Activated T-cell treated with anti-CD3 and anti-CD28 coated beads for 48 hours (primary cell): ENCODE measurements around the gene SVEP1.
"Not testable (repeated sequence)": the region's sequence is repeated elsewhere in the genome, so short reads cannot be mapped to it uniquely, and the experiment has no call there.

Experiments
- DNase-seq: peaks from one replicate; pipeline ENCODE4 v3.0.0-alpha.2; 2020; ENCODE audit warnings: low read depth

SVEP1 gene

DNA sequence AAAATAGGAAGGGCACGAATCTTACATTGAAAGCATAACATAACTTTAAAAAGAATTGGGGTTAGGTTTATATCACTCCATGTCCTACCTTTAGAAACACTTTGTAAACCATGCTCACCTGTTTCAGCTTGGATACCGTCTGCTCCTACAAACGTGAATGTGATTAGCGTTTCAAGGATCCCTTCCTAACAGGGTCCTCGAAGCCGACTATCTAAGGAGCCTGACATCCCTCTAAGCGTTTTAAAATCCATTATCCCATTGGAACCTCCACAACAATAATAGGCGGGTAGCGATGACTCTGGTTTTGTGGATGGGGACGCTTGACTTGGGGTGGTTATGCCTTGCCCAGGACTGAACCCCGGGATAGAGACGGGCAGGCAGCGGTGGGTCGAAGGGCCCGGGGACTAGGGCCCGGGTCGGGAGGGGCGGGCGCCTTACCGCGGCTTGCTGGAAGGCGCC lies 937 bp downstream of the SVEP1 start:
- DNase-seq, result no peak

DNA sequence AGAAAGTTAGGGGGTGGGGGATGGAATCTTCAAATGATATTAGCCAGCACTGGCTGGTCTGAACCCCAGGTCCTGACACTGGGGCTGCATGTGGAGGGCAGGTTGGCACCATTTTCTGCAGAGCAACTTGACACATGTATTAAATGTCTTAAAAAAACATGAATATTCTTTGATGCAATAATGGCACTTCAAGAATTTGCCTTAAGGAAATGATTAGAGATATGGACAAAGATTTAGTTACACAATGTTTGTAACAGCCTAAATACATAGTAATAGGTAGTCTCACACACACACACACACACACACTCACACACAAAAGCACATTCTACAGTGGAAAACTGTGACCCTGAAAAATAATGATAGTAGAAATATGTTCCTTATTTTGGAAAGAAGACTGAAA lies 3.6 kb downstream of the SVEP1 start:
- DNase-seq, result no peak

DNA sequence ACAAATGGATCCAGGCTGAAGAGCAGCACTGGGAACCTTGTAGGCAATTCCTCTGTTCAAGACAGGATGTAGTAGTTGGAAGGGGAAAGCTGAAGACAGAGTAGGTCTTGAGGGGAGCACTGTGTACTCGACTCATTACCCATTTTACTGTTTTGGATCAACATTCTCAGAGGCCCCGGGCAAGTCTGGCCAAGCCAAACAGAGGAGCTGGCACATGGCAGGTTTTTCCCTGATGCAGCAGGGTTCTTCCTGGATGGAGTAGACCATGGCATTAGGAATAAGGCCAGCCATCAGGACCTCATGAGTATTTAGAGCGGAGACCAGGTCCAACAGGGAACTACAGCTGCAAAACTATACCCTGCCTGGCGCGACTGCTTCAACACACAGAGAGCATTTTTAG lies 4.4 kb downstream of the SVEP1 start:
- DNase-seq, result no peak

DNA sequence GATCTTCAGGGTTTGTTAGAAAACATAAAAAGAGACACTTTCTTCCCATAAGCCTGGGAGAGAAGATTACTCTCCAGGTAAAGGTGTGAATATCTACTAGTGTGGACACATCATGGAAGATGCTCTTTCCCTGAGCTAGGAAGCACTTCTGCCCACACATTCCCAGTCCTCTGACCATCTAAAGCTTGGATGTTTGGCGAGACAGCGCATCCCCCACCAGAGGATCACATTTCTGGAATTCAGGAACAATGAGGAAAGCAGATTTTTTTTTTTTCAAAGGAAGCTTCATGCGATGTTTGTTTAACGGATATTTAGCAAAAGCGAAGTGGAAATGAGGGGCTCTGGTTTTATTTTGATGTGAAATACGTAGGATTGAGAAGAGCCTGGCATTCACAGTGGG lies 6.2 kb downstream of the SVEP1 start:
- no peak for DNase-seq

DNA sequence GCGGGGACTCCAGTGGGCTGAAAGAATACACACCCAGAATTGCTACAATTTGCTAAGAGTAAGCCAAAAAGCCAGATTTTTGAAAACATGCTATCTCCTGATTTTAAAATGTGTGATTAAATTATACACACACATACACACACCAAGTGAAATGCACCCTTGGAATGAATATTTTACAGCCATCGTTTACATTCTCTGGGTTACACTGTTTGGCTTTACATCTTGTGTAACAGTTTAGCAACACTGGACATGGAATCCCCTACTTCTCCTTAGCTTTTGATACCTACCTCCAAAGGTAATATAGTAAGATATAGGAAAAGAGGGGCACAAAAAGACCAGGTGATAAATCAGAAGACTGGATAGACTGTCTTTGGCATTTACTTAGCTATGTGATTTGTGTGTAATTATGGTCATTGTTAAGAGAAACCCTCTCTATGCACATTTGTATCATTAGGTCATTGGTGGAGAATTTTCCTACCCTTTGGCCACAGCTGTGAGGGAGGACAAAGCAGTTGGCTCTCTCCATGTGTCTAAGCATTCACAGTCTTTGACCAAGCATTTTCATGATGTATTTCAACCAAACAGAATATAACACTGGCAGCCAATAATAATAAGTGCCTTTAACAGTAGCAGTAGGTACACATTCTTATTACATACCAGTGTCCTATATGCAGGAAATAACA lies 7.6 kb downstream of the SVEP1 start:
- DNase-seq, result no peak

DNA sequence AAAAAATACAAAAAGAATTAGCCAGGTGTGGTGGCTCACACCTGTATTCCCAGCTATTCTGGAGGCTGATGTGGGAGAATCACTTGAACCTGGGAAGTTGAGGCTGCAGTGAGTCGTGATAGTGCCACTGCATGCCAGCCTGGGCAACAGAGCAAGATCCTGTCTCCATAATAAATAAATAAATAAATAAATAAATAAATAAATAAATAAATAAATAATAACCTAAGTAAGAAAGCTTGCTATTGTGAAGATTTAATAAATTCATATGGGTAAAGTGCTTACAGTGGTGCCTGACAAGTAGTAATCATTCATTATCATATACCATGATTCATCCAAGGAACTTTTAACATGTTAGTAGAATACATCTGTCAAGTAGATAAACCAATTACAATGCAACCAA lies 13.4 kb downstream of the SVEP1 start:
- DNase-seq, result no peak

DNA sequence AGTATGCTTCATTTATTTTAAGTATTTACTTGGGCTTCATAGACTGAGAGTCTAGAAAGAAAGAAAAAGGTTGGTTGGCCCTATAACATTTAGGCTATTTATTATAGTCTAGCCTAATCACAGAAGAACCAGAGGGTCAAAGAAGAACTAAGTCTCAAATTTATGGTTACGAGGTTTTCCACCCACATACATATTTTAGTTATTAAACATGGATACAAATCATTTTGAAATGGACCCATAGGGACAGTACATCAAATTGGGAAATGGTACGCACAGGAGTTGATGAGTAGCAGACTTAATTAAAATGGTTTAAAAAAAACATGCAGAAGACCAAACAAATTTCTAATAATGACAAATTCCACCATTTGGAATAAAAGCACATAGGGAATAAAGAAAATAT lies 17.7 kb downstream of the SVEP1 start:
- no peak for DNase-seq

DNA sequence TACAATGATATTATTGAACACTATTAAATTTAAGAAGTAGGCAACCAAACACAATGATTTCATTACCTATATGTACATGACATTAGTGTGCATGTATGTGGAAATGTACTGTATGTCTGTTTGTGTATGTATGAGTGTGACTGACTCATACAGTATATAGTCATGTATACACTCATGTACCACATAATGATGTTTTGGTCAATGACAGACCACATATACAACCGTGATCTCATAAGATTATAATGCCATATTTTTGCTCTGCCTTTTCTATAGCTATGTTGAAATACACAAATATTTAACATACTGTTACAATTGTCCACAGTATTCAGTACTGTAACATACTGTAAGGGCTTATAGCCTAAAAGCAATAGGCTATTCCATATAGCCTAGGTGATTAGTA lies 19.7 kb downstream of the SVEP1 start:
- no peak for DNase-seq

DNA sequence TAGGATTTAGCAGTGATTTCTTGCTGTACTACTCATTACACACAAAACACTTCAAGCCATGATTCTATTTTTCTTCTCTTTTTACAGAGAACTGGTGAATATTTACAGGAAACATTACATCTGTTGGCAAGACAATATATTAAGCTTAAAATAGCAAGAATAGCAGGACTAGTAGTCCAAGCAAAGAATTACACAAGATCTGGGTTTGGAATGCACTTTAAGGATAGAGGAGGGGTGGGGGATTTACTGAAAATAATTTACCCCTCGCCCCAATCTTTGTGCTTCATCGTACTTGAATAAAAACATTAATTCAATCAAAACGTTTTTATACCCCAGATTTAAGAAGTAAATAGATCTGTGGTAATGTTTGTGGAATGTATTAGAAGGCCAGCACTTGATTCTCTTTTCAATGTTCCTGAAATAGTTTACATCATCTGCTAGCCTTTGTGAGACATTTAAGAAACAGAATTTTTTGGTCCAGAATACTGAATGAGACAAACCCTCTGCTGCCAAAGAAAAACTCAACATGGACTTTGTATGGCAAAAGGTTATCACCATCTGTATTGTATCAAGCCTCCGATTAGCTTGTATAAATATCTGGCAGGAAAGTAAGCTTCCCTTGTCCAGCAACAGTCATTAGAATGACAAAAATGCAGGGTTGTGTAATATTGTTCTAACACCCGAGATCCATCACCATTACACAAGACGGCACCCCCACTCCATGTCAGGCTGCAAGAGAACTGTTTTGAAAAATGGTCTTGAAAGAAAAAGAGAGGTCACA lies 23.8 kb downstream of the SVEP1 start:
- no peak for DNase-seq

DNA sequence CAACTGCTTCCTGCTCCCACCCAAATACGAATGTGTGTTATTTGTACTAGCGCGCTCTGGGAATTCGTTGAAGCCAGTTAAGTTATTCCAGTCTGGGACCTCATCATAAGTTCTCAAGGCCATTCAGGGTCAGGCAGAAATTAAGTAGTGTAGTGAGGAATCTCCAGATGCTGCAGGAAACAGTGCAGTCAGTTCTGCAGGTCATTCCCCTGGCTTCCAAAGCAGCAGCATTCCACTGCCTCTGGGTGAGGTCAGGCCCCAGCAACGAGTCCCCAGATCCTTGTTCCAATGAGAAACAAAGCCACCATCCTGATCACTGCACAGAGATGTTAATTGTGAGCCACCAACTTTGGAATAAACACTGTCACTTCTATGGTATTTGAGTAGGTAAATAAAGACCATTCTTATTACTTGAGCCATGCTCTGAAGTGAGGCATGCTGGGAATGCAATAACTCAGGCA lies 33.1 kb downstream of the SVEP1 start:
- no peak for DNase-seq

DNA sequence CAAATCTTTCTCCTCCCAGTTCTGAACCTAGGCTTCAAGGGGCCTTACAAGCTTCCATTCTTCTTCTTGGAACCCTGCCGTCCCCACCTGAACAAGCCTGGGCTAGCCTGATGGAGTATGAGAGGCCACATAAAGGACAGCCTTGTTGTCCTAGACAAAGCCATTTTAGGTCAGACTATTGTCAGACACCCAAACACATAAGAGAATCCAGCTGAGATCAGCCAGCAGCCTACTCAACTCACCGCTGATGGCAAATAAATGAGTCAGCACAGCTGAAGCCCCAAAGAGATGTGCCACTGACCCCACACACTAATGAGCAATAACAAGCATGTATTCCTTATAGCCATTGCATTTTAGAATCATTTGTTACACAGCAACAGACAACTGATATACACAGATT lies 33.8 kb downstream of the SVEP1 start:
- DNase-seq, result no peak

DNA sequence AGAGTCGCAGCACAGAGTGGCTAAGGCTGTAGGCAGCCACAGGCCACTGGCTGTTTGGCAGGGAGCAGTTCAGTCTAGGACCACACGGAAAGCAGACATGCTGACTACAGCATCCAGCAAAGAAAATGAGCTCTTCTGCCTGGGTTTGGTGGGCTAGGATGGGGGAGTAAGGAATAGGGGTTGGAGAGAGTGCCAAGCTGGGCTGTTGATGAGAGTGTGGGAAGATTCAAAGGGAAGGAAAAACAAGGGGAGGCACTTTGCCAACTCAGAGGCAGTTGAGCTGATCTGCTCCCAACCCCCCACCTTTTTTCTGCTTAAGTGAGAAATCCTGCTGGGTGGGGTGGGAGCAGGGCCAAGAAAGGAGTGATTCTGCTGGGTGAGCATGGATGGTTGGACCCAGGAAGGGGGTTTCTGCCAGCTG lies 35.9 kb downstream of the SVEP1 start:
- no peak for DNase-seq

DNA sequence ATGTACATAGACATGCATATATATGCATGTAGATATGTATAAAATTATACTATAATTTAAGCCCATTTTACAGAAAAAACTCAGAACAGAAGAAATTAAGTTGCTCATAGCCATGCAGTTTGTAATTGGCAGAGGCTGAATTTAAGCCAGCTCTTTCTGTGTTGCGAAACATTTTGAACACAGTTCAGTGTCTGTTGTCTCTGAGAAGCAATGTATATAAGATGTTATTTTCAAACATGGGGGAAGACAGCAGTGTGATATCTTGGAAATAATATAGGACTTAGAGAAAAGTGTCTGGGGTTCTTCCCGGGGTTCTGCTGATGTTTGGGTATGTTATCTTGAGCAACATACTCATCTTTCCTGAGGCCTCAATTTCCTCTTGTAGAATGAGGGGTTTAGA lies 37.6 kb downstream of the SVEP1 start:
- DNase-seq, result no peak

DNA sequence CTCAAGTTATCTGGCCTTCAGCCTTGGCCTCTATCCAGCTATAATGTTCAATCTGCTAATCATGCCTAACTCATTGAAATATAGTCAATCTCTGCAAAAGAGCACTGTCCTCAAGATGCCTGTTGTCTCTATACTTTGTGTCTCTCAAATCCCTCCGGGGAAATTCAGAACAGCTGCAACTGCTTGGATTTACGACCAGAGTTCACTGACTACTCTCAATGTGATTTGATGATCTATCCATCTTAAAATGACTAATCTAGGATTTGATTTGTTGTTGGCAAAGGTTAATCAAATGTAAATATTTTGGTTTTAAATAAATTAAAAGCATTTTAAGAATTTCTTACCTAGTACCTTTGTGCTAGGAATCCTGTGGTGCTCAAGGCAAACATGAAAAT lies 40.9 kb downstream of the SVEP1 start:
- DNase-seq, result no peak

DNA sequence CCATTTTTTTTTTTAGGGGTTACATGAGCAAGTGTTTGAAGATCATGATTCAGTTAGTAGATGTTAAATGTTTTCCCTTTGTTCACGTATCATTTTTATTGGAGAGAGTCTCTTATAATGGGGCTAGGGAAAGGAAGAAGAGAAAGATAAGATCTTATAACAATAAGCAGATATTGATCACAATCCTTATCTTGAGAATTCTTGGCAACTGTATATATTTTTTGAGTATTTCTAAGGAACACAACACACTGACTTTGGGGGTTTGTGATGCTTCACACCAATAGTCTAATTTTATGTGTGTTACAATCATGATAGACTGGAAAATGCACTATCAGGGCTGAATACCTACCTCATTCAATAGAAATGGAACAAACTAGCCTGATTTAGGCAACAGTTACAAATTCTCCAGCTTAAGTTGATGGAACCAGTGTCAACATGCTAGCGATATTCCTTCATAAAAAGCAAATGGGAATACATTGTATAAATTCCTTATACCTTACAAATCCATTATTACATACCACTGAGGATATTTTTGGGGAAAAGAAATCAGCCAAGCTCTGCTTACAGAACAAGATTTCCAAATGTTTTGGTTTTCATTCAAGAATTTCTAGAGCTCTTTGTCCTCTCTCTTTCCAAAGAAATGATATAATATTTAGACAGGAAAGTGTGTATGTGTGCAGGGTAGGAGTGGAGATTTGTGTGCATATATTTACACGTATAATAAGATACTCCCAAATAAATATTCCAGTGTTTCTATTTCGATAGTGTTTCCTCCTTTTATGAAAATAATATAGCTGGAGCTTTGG lies 41.5 kb downstream of the SVEP1 start:
- no peak for DNase-seq

DNA sequence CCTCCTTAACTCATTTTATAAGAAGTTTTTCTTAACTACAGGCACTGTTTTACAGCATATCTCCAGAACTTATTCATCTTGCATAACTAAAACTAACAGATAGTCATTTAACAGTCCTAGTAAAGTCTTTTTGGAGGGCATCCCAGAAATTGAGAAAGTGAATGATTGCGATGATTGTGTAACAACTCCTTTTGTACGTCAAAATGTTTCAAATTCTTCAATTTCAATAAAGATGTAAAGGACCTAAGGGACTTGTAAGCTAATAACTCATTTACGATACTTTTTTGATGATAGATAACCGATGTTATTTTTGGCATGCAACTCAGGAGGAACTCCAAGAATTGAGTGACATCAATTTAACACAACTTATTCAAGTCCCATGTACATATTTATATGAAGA lies 42.7 kb downstream of the SVEP1 start:
- DNase-seq, result no peak

DNA sequence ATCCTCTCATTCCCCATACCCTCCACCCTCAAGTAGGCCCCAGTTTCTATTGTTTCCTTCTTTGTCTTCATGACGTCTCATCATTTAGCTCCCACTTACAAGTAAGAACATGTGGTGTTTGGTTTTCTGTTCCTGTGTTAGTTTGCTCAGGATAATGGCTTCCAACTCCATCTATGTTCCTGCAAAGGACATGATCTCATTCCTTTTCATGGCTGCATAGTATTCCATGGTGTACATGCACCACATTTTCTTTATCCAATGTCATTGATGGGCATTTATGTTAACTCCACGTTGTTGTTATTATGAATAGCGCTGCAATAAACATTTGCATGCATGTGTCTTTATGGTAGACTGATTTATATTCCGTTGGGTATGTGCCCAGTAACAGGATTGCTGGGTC lies 45.4 kb downstream of the SVEP1 start:
- DNase-seq, result not testable (repeated sequence)

DNA sequence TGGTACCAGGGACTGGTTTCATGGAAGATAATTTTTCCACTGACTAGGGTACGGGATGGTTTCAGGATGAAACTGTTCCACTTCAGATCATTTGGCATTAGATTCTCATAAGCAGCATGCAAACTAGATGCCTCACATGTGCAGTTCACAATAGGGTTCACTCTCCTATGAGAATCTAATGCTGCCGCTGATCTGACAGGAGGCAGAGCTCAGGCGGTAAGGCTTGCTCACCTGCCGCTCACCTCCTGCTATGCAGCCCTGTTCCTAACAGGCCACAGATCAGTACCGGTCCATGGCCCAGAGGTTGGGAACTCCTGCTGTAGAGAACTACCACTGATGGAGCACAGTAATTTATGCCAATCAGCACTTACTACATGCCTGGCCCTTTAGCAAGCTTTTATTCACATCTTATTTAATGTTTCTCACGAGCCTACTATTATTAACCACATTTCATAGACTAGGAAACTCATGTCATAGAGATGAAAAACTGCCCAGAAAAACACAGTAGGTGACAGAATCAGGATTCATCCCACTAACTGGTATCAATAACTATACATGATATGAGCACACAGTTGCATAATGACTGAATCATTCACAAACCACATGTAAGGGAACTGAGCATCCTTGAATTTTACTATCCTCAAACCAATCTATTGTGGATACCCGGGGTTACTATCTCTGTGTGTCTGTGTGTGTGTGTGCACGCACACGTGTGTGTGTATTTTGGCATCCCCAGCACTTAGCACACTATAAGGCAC lies 46.5 kb downstream of the SVEP1 start:
- no peak for DNase-seq

DNA sequence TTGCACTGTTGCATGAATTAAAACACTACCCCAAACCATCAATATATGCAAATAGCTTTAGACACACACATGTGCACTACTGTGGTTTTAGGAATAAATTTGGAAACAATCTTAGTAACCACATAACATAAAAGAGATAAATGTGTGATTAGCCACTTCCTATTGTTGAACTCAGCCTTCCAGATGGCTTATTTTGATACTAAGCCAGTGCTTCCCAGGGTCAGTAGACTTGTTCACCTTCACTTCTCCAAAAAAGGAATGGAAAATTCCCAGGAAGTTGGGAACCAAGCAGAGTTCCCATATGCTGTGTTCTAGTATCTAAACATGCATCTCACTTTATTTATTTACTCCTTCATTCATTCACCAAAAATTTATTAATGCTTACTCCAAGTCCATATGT lies 47.8 kb downstream of the SVEP1 start:
- DNase-seq, result no peak

DNA sequence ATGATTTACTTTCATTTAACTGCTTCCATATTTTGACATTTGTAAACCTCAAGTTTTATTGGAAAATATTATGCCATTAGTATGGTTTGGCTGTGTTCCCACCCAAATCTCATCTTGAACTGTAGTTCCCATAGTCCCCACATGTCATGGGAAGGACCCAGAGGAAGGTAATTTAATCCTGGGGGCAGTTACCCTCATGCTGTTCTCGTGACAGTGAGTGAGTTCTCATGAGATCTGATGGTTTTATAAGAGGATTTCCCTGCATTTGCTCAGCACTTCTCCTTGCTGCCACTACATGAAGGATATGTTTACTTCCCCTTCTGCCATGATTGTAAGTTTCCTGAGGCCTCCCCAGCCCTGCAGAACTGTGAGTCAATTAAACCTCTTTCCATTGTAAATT lies 48.3 kb downstream of the SVEP1 start:
- DNase-seq, result not testable (repeated sequence)

DNA sequence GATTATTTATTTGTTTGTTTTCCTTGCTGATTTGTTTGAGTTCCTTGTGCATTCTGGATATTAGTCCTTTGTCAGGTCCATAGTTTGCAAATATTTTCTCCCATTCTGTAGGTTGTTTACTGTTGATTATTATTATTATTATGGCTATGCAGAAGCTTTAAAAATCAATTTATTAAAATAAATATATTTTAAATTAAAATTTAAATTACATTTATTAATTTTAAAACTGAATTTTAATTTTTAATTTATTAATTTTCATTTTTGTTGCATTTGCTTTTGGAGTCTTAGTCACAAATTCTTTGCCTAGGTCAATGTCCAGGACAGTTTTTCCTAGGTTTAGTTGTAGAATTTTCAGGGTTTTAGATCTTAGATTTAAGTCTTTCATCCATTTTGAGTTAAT lies 50.9 kb downstream of the SVEP1 start:
- DNase-seq, result no peak

DNA sequence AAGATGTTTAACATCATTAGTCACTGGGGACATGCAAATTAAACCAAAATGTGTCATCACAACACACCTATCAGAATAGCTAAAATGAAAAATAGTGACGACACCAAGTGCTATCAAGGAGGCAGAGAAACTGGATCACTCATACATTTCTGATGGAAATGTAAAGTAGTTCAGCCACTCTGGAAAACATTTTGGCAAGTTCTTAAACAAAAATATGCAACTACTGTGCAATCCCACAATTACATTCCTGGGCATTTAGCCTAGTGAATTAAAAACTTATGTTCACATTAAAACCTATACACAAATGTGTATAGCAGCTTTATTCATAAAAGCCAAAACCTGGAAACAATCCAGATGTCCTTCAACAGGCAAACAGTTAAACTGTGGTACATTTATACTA lies 53.1 kb downstream of the SVEP1 start:
- DNase-seq, result no peak
